HG03432 (cell line): ENCODE data around the gene ALAS2.
A peak's percentile ranks its signal among the peaks of the same experiment; 100 is the strongest.
"Not testable (repeated sequence)": the region's sequence is repeated elsewhere in the genome, so short reads cannot be mapped to it uniquely, and the experiment has no call there.

ENCODE experiments used
- ATAC-seq: cut with Tn5 transposase; IDR thresholded peaks from one replicate; pipeline ENCODE4 v1.9.1; 2021; ENCODE audit warnings: mild to moderate bottlenecking, moderate library complexity; ENCODE audit not compliant: unreplicated experiment

Gene ALAS2

GRCh38 chrX:55006827-55007621, 23.8 kb downstream of the ALAS2 start:
- no peak for ATAC-seq

- no peak for ATAC-seq
These were observed 25.5 kb downstream of the ALAS2 start for GRCh38 chrX:55005256-55005655.

GRCh38 chrX:55004231-55004630, 26.5 kb downstream of the ALAS2 start:
- no peak for ATAC-seq

- peak; percentile 95 for ATAC-seq
These were observed 30.8 kb downstream of the ALAS2 start, which contains the start of gene APEX2 for GRCh38 chrX:54999717-55000598. Gene APEX2 (plus strand): TSS chrX:55000363. CDS start chrX:55000423, 60 bp downstream.

GRCh38 chrX:54995621-54996020, 35.2 kb downstream of the ALAS2 start:
- ATAC-seq: no peak

- no peak for ATAC-seq
These were observed 36.0 kb downstream of the ALAS2 start for GRCh38 chrX:54994668-54995351.

GRCh38 chrX:54994099-54994498, 36.7 kb downstream of the ALAS2 start, which contains the start of gene PFKFB1:
Gene PFKFB1 (minus strand): TSS chrX:54994188. CDS start chrX:54994007, 181 bp downstream.
- no peak for ATAC-seq

- ATAC-seq: no peak
These were observed 37.7 kb downstream of the ALAS2 start for GRCh38 chrX:54992911-54993622.

GRCh38 chrX:54991706-54992105, 39.1 kb downstream of the ALAS2 start:
- no peak for ATAC-seq

- not testable (repeated sequence) for ATAC-seq
These were observed 47.5 kb downstream of the ALAS2 start for GRCh38 chrX:54983306-54983705.

GRCh38 chrX:54980334-54980733, 50.4 kb downstream of the ALAS2 start:
- ATAC-seq: no peak

- no peak for ATAC-seq
These were observed 51.3 kb downstream of the ALAS2 start for GRCh38 chrX:54979432-54979831.

- ATAC-seq: no peak
These were observed 52.3 kb downstream of the ALAS2 start for GRCh38 chrX:54978448-54978847.

- no peak for ATAC-seq
These were observed 53.4 kb downstream of the ALAS2 start for GRCh38 chrX:54977387-54977786.

- ATAC-seq: no peak
These were observed 65.8 kb downstream of the ALAS2 start for GRCh38 chrX:54964766-54965497.

GRCh38 chrX:54961750-54962149, 69.0 kb downstream of the ALAS2 start:
- no peak for ATAC-seq
